ENCODE measurements around the gene RWDD2A. TPM values are rescaled to one million over a fixed set of nuclear protein-coding genes. Genes with fewer than 3 reads are reported as not detected.

Gene RWDD2A
- 7.0 TPM for polyA plus RNA-seq (2013, experiment 1 of 2)
- 6.6 TPM for polyA plus RNA-seq (2013, experiment 2 of 2)

GRCh38 chr6:83192871-83193746, at the start of gene RWDD2A, which contains the start of gene PGM3:
Gene RWDD2A, plus strand, starts transcription at chr6:83193357. Its CDS starts 1,095 bp downstream, at chr6:83194452.
Gene PGM3, minus strand, starts transcription at chr6:83193265. Its CDS starts 2,253 bp downstream, at chr6:83191012.
- H3K9me3 ChIP-seq (ENCODE audit: control insufficient read depth, low read length), result no peaks in the 10 kb centered on the region
- H3K4me3 ChIP-seq (ENCODE audit: extremely low read depth, insufficient read depth, low read length, poor library complexity, severe bottlenecking), result peak within 1 kb of the TSS; percentile 90
- whole genome bisulfite sequencing, 2 experiments (ENCODE audit: insufficient coverage in 2 of 2), result 0 to 1% methylated on average over 65 to 86 of the region's 88 CpGs
- H3K4me1 ChIP-seq (ENCODE audit: control insufficient read depth, insufficient read depth, low read length, poor library complexity, severe bottlenecking), result peaks cover 8% of the 10 kb centered on the region
- H3K27ac ChIP-seq (ENCODE audit: low read depth, low read length, severe bottlenecking), result peak within 1 kb of the TSS; percentile 91
- H3K36me3 ChIP-seq (ENCODE audit: control insufficient read depth, insufficient read depth, low read length), result peaks cover 64% of the 10 kb centered on the region

DNA sequence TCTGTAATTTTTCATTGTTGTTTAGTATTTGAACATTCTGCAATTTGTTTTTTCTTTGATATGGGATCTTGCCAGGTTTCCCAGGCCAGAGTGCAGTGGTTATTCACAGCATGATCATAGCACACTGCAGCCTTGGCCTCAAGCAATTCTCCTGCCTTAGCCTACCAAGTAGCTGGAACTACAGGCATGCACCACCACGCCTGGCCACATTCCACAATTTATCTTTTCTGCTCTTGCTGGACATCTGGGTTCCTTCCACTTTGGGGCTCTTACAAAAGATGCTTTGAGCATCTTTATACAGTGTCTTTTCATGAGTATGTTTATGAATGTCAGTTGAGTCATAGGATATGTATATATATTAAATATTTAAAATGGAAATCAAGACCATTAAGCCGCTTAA, 42.0 kb upstream of the RWDD2A start:
- no peak overlapping the region for H3K27ac ChIP-seq (ENCODE audit: low read depth, low read length, severe bottlenecking)
- WGBS, 2 experiments (ENCODE audit: insufficient coverage in 2 of 2), result 88% methylated on average over 1 of the region's 2 CpGs; no CpG with 5 or more reads in 1 of the 2 experiments
- H3K9me3 ChIP-seq (ENCODE audit: control insufficient read depth, low read length), result no peaks in the 10 kb centered on the region
- no peak overlapping the region for H3K4me3 ChIP-seq (ENCODE audit: extremely low read depth, insufficient read depth, low read length, poor library complexity, severe bottlenecking)
- no peaks in the 10 kb centered on the region for H3K4me1 ChIP-seq (ENCODE audit: control insufficient read depth, insufficient read depth, low read length, poor library complexity, severe bottlenecking)
- no peaks in the 10 kb centered on the region for H3K36me3 ChIP-seq (ENCODE audit: control insufficient read depth, insufficient read depth, low read length)

DNA sequence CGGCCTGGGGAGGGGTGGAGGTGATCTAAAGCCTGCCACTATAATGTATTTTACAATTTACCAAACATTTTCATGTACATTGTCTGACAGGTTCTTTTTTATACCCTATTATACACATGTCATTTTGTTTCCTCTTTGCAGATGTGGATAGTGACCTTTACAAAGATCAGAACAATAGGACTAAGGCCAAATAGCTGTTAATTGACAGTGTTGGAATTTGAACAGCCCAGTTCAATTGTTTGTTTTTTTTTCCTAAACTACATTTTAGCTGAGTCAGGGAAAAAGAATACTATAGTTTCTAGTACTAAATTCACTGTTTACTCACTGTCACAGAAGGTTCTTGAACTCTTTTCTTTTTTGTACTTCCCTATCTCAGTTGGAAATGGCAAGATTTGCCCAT, 40.2 kb upstream of the RWDD2A start:
- Histone ChIP-seq H3K4me1 (ENCODE audit: control insufficient read depth, insufficient read depth, low read length, poor library complexity, severe bottlenecking) (no peaks in the 10 kb centered on the region), H3K36me3 (ENCODE audit: control insufficient read depth, insufficient read depth, low read length) (no peaks in the 10 kb centered on the region), H3K4me3 (ENCODE audit: extremely low read depth, insufficient read depth, low read length, poor library complexity, severe bottlenecking) (no peak overlapping the region), H3K27ac (ENCODE audit: low read depth, low read length, severe bottlenecking) (no peak overlapping the region), H3K9me3 (ENCODE audit: control insufficient read depth, low read length) (no peaks in the 10 kb centered on the region)
- WGBS, 2 experiments (ENCODE audit: insufficient coverage in 2 of 2), result no CpG with 5 or more reads among the region's 1 CpG

GRCh38 chr6:83153883-83154521, 39.2 kb upstream of the RWDD2A start:
- Histone ChIP-seq H3K36me3 (ENCODE audit: control insufficient read depth, insufficient read depth, low read length) (no peaks in the 10 kb centered on the region), H3K9me3 (ENCODE audit: control insufficient read depth, low read length) (no peaks in the 10 kb centered on the region), H3K4me3 (ENCODE audit: extremely low read depth, insufficient read depth, low read length, poor library complexity, severe bottlenecking) (no peak overlapping the region), H3K27ac (ENCODE audit: low read depth, low read length, severe bottlenecking) (no peak overlapping the region), H3K4me1 (ENCODE audit: control insufficient read depth, insufficient read depth, low read length, poor library complexity, severe bottlenecking) (no peaks in the 10 kb centered on the region)
- WGBS, 2 experiments (ENCODE audit: insufficient coverage in 2 of 2), result 94% methylated on average over 2 of the region's 4 CpGs; no CpG with 5 or more reads in 1 of the 2 experiments

DNA sequence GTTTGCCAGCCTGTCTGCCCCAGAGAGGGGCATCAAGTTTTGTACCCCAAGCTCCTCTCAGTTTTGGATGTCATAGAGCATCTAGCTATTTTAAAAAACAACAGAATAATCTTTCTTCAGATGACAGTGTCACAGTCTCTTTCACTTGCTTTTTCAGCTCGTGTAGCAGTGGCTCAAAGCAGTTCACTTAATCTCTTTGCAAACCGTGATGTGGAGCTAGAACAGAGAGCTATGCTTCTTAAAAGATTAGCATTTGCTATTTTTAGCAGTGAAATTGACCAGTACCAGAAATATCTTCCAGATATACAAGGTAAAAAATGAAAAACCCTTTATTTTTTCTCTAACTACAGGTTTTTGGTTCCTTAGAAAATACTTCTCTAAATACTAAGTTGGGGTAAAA, 37.4 kb upstream of the RWDD2A start:
- Histone ChIP-seq H3K27ac (ENCODE audit: low read depth, low read length, severe bottlenecking) (no peak overlapping the region), H3K36me3 (ENCODE audit: control insufficient read depth, insufficient read depth, low read length) (peaks cover 6% of the 10 kb centered on the region)

DNA sequence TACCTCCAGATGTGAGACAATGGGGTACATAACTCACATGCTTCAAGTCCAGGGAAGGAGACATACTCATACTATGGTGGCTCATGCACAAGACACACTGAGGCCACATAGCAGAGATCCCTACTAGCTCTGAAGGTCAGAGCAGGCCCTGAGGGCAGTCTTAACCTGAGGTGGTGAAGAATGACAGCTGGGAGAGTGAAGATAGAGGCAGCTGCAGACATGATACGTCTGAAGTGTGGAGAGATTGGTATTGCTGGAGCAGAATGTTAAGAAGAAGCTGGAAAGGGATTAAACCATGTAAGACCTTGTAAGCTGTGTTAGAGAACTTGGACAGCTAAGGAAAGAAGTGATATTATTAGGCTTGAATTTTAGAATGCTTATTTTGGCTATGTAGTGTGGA, 33.0 kb upstream of the RWDD2A start:
- no peaks in the 10 kb centered on the region for H3K4me1 ChIP-seq (ENCODE audit: control insufficient read depth, insufficient read depth, low read length, poor library complexity, severe bottlenecking)
- H3K9me3 ChIP-seq (ENCODE audit: control insufficient read depth, low read length), result no peaks in the 10 kb centered on the region
- H3K4me3 ChIP-seq (ENCODE audit: extremely low read depth, insufficient read depth, low read length, poor library complexity, severe bottlenecking), result no peak overlapping the region
- 94 to 100% methylated on average over 1 of the region's 1 CpG for WGBS, 2 experiments (ENCODE audit: insufficient coverage in 2 of 2)
- H3K36me3 ChIP-seq (ENCODE audit: control insufficient read depth, insufficient read depth, low read length), result peaks cover 14% of the 10 kb centered on the region
- no peak overlapping the region for H3K27ac ChIP-seq (ENCODE audit: low read depth, low read length, severe bottlenecking)

More for the DNA sequence above, 37.4 kb upstream of the RWDD2A start:
- Histone ChIP-seq H3K9me3 (ENCODE audit: control insufficient read depth, low read length) (no peaks in the 10 kb centered on the region), H3K4me3 (ENCODE audit: extremely low read depth, insufficient read depth, low read length, poor library complexity, severe bottlenecking) (no peak overlapping the region), H3K4me1 (ENCODE audit: control insufficient read depth, insufficient read depth, low read length, poor library complexity, severe bottlenecking) (no peaks in the 10 kb centered on the region)
- 93% methylated on average over 2 of the region's 2 CpGs; no CpG with 5 or more reads in 1 of the 2 experiments for WGBS, 2 experiments (ENCODE audit: insufficient coverage in 2 of 2)

DNA sequence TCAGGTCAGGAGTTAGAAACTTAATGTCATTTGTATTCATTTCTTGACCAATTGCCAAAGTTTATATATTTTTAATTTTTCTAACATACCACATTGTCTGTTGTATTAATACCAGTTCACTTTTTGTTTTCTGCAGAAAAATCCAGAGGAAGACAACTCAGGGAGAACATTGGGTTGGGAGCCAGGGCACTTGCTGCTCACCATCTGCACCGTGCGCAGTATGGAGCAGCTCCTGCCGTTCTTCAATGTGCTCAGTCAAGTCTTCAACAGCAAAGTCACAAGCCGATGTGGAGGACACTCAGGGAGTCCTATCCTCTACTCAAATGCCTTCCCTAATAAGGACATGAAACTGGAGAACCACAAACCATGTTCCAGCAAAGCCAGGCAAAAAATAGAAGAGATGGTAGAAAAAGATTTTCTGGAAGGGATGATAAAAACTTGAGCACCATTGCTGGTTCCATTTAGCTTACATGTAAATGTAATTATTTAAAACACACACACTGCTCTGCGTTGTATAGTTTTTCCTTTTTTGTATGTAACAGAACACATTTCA, 25.4 kb upstream of the RWDD2A start:
- no peak overlapping the region for H3K4me3 ChIP-seq (ENCODE audit: extremely low read depth, insufficient read depth, low read length, poor library complexity, severe bottlenecking)
- H3K27ac ChIP-seq (ENCODE audit: low read depth, low read length, severe bottlenecking), result no peak overlapping the region
- H3K36me3 ChIP-seq (ENCODE audit: control insufficient read depth, insufficient read depth, low read length), result peaks cover 79% of the 10 kb centered on the region
- 91 to 95% methylated on average over 3 to 4 of the region's 5 CpGs for WGBS, 2 experiments (ENCODE audit: insufficient coverage in 2 of 2)
- H3K9me3 ChIP-seq (ENCODE audit: control insufficient read depth, low read length), result no peaks in the 10 kb centered on the region
- H3K4me1 ChIP-seq (ENCODE audit: control insufficient read depth, insufficient read depth, low read length, poor library complexity, severe bottlenecking), result no peaks in the 10 kb centered on the region

DNA sequence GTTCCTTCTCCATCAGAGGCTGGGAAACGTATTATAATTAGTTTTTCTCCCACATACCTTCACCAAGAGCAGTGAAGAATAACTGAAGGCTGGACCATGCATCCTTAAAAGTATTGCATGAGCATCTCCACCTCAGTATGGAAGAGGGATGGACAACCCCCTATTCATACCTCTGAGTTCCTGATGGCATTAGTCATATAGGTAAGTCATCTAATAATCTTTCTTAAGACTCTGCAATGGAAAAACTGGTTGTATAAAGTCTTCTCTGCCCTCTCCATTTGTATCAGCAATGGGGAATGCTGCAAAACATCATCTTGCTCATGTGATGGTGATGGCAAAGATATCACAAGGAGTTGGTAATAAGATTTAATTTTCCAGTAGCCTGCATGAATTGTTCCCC, 24.6 kb upstream of the RWDD2A start:
- Histone ChIP-seq H3K27ac (ENCODE audit: low read depth, low read length, severe bottlenecking) (no peak overlapping the region), H3K36me3 (ENCODE audit: control insufficient read depth, insufficient read depth, low read length) (peaks cover 86% of the 10 kb centered on the region), H3K4me3 (ENCODE audit: extremely low read depth, insufficient read depth, low read length, poor library complexity, severe bottlenecking) (no peak overlapping the region), H3K9me3 (ENCODE audit: control insufficient read depth, low read length) (no peaks in the 10 kb centered on the region), H3K4me1 (ENCODE audit: control insufficient read depth, insufficient read depth, low read length, poor library complexity, severe bottlenecking) (no peaks in the 10 kb centered on the region)
- WGBS, 2 experiments (ENCODE audit: insufficient coverage in 2 of 2), result no CpG with 5 or more reads among the region's 1 CpG

- H3K4me3 ChIP-seq (ENCODE audit: extremely low read depth, insufficient read depth, low read length, poor library complexity, severe bottlenecking), result no peak overlapping the region
- H3K9me3 ChIP-seq (ENCODE audit: control insufficient read depth, low read length), result no peaks in the 10 kb centered on the region
- H3K27ac ChIP-seq (ENCODE audit: low read depth, low read length, severe bottlenecking), result no peak overlapping the region
- H3K4me1 ChIP-seq (ENCODE audit: control insufficient read depth, insufficient read depth, low read length, poor library complexity, severe bottlenecking), result no peaks in the 10 kb centered on the region
- H3K36me3 ChIP-seq (ENCODE audit: control insufficient read depth, insufficient read depth, low read length), result peaks cover 88% of the 10 kb centered on the region
Measured at GRCh38 chr6:83169106-83169505, 24.1 kb upstream of the RWDD2A start.

DNA sequence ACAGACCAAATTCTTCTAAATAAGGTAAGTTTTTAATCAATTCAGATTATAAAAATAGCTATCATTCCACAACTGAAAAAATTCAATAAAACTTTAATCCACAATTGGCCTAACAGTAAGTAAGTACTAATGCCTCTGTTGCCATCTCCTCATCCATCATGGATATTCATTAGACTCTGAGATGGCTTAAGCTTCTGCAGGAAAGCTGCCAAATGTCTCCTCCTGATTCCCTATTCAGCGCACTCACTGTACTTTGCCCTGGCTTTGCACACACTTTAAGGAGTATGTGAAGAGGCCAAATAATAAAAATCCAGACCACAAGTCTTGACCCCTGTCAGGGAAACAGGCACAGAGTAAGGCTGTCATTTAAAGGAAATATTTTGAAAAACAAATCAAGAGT, 23.6 kb upstream of the RWDD2A start:
- Histone ChIP-seq H3K4me3 (ENCODE audit: extremely low read depth, insufficient read depth, low read length, poor library complexity, severe bottlenecking) (no peak overlapping the region), H3K9me3 (ENCODE audit: control insufficient read depth, low read length) (no peaks in the 10 kb centered on the region), H3K27ac (ENCODE audit: low read depth, low read length, severe bottlenecking) (no peak overlapping the region), H3K4me1 (ENCODE audit: control insufficient read depth, insufficient read depth, low read length, poor library complexity, severe bottlenecking) (no peaks in the 10 kb centered on the region), H3K36me3 (ENCODE audit: control insufficient read depth, insufficient read depth, low read length) (peaks cover 92% of the 10 kb centered on the region)
- WGBS, 2 experiments (ENCODE audit: insufficient coverage in 2 of 2), result 100% methylated on average over 1 of the region's 1 CpG; no CpG with 5 or more reads in 1 of the 2 experiments
